Stomach smooth muscle (tissue), 2 donors: Measurements from ENCODE around the gene RAD9B.
"Not testable (repeated sequence)": the region's sequence is repeated elsewhere in the genome, so short reads cannot be mapped to it uniquely, and the experiment has no call there.

Experiments
- H3K27ac ChIP-seq: one replicate; pipeline ENCODE4 v1.7.0; 2013; ENCODE audit warnings: mild to moderate bottlenecking, low read length, inconsistent platforms
- H3K27me3 ChIP-seq, 2 donors: one replicate each; pipeline ENCODE4 v1.7.0; 2013; ENCODE audit warnings: low read length in 2 of 2; ENCODE audit not compliant: insufficient read depth in 2 of 2, control insufficient read depth in 1 of 2
- H3K36me3 ChIP-seq, 2 donors: one replicate each; pipeline ENCODE4 v1.7.0; 2013; ENCODE audit warnings: low read length in 2 of 2; ENCODE audit not compliant: control insufficient read depth in 2 of 2, insufficient read depth in 2 of 2
- H3K4me1 ChIP-seq: one replicate; pipeline ENCODE4 v1.7.0; 2013; ENCODE audit warnings: low read length; ENCODE audit not compliant: control insufficient read depth, insufficient read depth
- H3K4me3 ChIP-seq, 2 donors: one replicate each; pipeline ENCODE4 v1.7.0; 2013; ENCODE audit warnings: low read length in 2 of 2
- H3K9ac ChIP-seq, 2 donors: one replicate each; pipeline ENCODE4 v1.7.0; 2013; ENCODE audit warnings: low read length in 2 of 2, mild to moderate bottlenecking in 1 of 2
- H3K9me3 ChIP-seq, 2 donors: one replicate each; pipeline ENCODE4 v1.7.0; 2013; ENCODE audit warnings: low read length in 2 of 2; ENCODE audit not compliant: control insufficient read depth in 2 of 2
- donor health status: healthy.
- donor health status: Pancreatic carcinoma.

The RAD9B gene

DNA sequence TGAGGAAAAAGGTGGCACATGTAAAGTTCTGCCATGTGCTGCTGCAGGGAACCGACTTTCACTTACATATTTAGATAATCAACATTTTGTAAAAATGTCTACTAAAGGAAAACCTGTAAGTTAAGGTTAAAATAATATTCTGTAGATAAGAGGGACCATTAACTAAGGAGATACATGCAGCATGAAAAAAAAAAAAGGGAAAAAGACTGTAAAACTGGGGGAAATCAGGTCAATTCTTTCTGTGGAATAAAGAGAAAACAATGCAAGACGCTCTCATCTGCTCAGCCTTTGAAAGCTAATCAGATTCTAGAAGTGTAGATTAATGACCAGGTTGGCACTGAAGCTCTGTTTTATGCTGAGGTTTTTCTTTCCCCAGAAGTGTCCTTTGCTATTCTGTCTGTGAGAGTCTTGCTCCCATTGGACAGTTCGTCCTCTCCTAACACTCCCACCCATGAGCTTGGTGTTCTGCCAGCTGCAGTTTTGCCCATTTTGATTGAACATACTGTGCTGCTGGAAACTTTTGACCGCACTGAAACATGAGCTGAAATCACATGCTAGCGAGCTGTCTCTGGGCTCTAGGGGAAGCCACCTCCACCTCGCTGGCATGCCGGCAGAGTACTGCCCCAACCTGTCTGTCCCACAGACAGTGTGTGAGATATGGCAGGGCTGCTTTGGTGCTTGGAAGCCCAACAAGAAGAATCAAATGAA is 41.3 kb downstream of the RAD9B start:
- Histone ChIP-seq H3K27me3 (no peaks in the 10 kb centered on the region), H3K4me3 (peak overlapping the region; percentile 31 to 41), H3K9me3 (no peaks in the 10 kb centered on the region), H3K9ac (peak overlapping the region; percentile 13 to 39), H3K36me3 (peaks cover 3 to 5% of the 10 kb centered on the region in 2 donors), H3K27ac (peak overlapping the region; percentile 86), H3K4me1 (peaks cover 30% of the 10 kb centered on the region)

DNA sequence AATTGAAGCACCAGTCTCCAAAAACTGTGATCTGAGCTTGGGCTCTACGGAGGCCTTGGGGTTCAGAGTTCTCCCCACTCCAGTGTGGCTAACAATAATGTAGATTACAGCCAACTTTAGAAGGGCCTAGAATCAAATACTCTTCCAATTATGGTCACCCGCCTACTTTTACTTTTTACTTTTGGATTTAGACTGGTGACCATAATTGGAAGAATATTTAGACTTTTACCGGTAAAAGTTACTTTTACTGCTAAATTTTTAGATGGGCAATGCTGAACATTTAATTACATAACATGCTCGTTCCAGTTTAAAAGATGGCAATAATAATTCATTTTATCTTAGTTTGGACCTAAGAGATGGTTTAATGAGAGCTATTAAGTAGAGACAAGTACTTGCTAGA is 41.8 kb downstream of the RAD9B start:
- H3K4me1 ChIP-seq: peaks cover 36% of the 10 kb centered on the region
- peak overlapping the region; percentile 13 to 39 for H3K9ac ChIP-seq

DNA sequence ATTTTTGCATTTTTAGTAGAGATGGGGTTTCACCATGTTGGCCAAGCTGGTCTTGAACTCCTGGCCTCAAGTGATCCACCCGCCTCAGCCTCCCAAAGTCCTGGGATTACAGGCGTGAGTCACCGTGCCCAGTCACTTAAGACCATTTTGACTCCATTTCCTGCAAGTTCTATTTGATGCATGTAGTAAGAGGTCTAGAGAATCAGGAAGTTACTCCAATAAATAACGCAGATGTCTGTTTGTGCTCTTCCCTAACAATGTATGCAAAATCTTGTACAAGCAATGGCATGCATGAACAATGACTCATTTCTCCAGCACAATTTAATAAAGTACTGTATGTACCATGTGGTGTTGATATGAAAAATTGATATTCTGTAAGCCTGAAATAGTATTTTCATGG is 43.1 kb downstream of the RAD9B start:
- not testable (repeated sequence) for H3K36me3 ChIP-seq, H3K9me3 ChIP-seq, H3K9ac ChIP-seq, H3K4me3 ChIP-seq, H3K27me3 ChIP-seq
- Histone ChIP-seq H3K27ac (peak overlapping the region; percentile 25), H3K4me1 (peaks cover 35% of the 10 kb centered on the region)

More for the DNA sequence above, 41.8 kb downstream of the RAD9B start:
- Histone ChIP-seq H3K27me3 (no peaks in the 10 kb centered on the region), H3K9me3 (no peaks in the 10 kb centered on the region), H3K4me3 (peak overlapping the region; percentile 31 to 41), H3K27ac (peak overlapping the region; percentile 86), H3K36me3 (no peaks in the 10 kb centered on the region)

DNA sequence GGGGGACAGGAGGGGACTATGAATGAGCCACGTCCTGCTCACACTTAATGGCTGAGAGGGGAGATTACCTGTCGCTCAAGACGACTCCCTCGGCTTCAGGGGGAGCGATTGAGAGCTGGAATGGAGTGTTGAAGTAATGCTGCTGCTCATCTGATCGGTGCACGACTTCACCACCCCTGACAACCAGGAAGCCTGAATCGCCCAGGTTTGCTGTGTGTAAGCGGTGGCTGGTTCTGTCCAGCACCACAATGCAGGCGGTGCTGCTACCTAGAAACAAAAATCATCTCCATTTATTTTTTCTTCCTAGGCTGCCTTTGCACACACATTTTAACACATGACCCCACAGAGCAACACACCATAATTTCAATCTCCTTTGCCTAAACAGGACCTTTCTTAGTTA is 43.7 kb downstream of the RAD9B start:
- Histone ChIP-seq H3K4me1 (peaks cover 35% of the 10 kb centered on the region), H3K4me3 (no peak overlapping the region), H3K36me3 (peaks cover 0 to 1% of the 10 kb centered on the region in 2 donors), H3K27me3 (no peaks in the 10 kb centered on the region), H3K9me3 (no peaks in the 10 kb centered on the region), H3K9ac (no peak overlapping the region), H3K27ac (peak overlapping the region; percentile 25)

- Histone ChIP-seq H3K9me3 (no peaks in the 10 kb centered on the region), H3K27ac (peak overlapping the region; percentile 3), H3K27me3 (no peaks in the 10 kb centered on the region), H3K4me3 (no peak overlapping the region), H3K4me1 (peaks cover 35% of the 10 kb centered on the region), H3K9ac (no peak overlapping the region), H3K36me3 (peaks cover 2 to 5% of the 10 kb centered on the region in 2 donors)
These were observed 44.2 kb downstream of the RAD9B start for GRCh38 chr12:110546339-110546738.

GRCh38 chr12:110547090-110547489 is 45.0 kb downstream of the RAD9B start:
- no peaks in the 10 kb centered on the region for H3K9me3 ChIP-seq
- H3K9ac ChIP-seq: no peak overlapping the region
- peaks cover 35% of the 10 kb centered on the region for H3K4me1 ChIP-seq
- H3K27ac ChIP-seq: peak overlapping the region; percentile 18
- H3K36me3 ChIP-seq: peaks cover 2 to 5% of the 10 kb centered on the region in 2 donors
- H3K27me3 ChIP-seq: no peaks in the 10 kb centered on the region
- no peak overlapping the region for H3K4me3 ChIP-seq

DNA sequence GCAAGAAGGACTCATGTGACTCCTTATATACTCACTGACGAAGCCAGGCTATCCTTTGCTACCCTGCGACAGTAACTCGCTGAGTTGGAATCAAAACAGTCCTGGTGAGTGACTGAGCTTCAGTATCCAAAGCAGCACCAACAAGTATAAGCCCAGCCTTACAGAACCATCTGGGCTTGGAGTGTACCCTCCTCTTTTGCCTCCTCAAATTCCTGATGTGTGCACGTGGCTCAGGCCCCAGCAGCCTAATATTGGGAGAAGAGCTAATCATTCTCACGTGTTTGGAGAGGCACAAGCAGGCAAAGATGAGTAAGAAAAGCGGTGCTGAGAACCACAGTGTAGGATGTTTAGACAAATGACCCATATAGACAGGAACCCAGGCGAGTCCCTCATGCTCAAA is 46.5 kb downstream of the RAD9B start:
- Histone ChIP-seq H3K27me3 (no peaks in the 10 kb centered on the region), H3K9ac (peak overlapping the region in 1 of 2 donors; percentile 35), H3K36me3 (peaks cover 2 to 5% of the 10 kb centered on the region in 2 donors), H3K4me1 (peaks cover 27% of the 10 kb centered on the region), H3K27ac (peak overlapping the region; percentile 50), H3K9me3 (no peaks in the 10 kb centered on the region), H3K4me3 (no peak overlapping the region)

DNA sequence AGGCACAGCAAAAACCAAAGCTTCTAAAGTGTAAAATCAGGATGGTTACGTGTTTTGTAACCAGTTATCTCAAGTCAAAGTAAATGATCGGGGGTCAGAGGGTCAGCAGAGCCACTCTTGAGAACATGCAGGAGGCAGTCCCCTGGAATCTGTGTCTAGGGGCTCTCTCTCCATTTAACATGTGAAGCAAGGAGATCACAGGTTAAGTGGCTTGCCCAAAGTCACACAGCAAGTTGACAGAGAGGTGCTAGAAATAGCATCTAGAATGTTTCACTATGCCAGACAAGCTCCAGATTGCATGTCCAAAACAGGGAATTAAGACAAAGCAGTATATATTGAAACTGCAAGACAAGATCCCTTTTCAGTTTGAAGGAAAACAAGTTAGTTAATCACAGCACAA is 47.6 kb downstream of the RAD9B start:
- H3K4me1 ChIP-seq: peaks cover 21% of the 10 kb centered on the region
- H3K9me3 ChIP-seq: no peaks in the 10 kb centered on the region
- H3K27ac ChIP-seq: peak overlapping the region; percentile 6
- no peaks in the 10 kb centered on the region for H3K27me3 ChIP-seq
- H3K9ac ChIP-seq: peak overlapping the region in 1 of 2 donors; percentile 6
- no peak overlapping the region for H3K4me3 ChIP-seq
- H3K36me3 ChIP-seq: peaks cover 2 to 5% of the 10 kb centered on the region in 2 donors

GRCh38 chr12:110550981-110551380 is 48.9 kb downstream of the RAD9B start:
- H3K27ac ChIP-seq: no peak overlapping the region
- no peak overlapping the region for H3K4me3 ChIP-seq
- H3K9ac ChIP-seq: no peak overlapping the region
- H3K4me1 ChIP-seq: peaks cover 29% of the 10 kb centered on the region
- no peaks in the 10 kb centered on the region for H3K9me3 ChIP-seq
- peaks cover 2 to 5% of the 10 kb centered on the region in 2 donors for H3K36me3 ChIP-seq
- no peaks in the 10 kb centered on the region for H3K27me3 ChIP-seq
